MM.1S (cell line): Measurements from ENCODE around the gene SUPT4H1.

Source experiments
- DNase-seq: peaks from one replicate; pipeline ENCODE4 v3.0.0-alpha.2; 2015
- H2AFZ ChIP-seq: fragments of 300-600 bp; sonication (generic); 2 replicates; pipeline ENCODE4 v1.6.0; 2016; ENCODE audit warnings: antibody characterized with exemption, low read length
- H3F3A ChIP-seq: fragments of 300-600 bp; sonication (generic); 2 replicates; pipeline ENCODE4 v1.6.1; 2016; ENCODE audit warnings: mild to moderate bottlenecking, antibody characterized with exemption, low read length, moderate library complexity, mixed read lengths; ENCODE audit not compliant: insufficient read depth
- H3K27ac ChIP-seq: fragments of 300-600 bp; sonication (generic); 2 replicates; pipeline ENCODE4 v1.5.1; 2016; ENCODE audit warnings: mild to moderate bottlenecking, low read length
- H3K27me3 ChIP-seq: fragments of 300-600 bp; sonication (generic); replicated peaks from 2 replicates; pipeline ENCODE4 v1.6.0; 2016; ENCODE audit warnings: low read length; ENCODE audit not compliant: insufficient read depth
- H3K36me3 ChIP-seq: fragments of 300-600 bp; sonication (generic); replicated peaks from 2 replicates; pipeline ENCODE4 v1.6.1; 2016; ENCODE audit warnings: mild to moderate bottlenecking, low read length, mixed read lengths; ENCODE audit not compliant: insufficient read depth
- H3K4me1 ChIP-seq: fragments of 300-600 bp; sonication (generic); 2 replicates; pipeline ENCODE4 v1.6.1; 2016; ENCODE audit warnings: low read length, mixed read lengths
- H3K4me2 ChIP-seq: fragments of 300-600 bp; sonication (generic); 2 replicates; pipeline ENCODE4 v1.6.0; 2016; ENCODE audit warnings: low read depth, low read length
- H3K4me3 ChIP-seq: fragments of 300-600 bp; sonication (generic); 2 replicates; pipeline ENCODE4 v1.5.1; 2016; ENCODE audit warnings: low read length, mixed read lengths
- H3K79me2 ChIP-seq: fragments of 300-600 bp; sonication (generic); 2 replicates; pipeline ENCODE4 v1.6.1; 2016; ENCODE audit warnings: mixed run types, low read length, mixed read lengths
- H3K9ac ChIP-seq: fragments of 300-600 bp; sonication (generic); 2 replicates; pipeline ENCODE4 v1.6.1; 2016; ENCODE audit warnings: low read length, mixed read lengths
- H3K9me2 ChIP-seq: fragments of 300-600 bp; sonication (generic); replicated peaks from 2 replicates; pipeline ENCODE4 v1.6.1; 2016; ENCODE audit warnings: mild to moderate bottlenecking, low read length, mixed read lengths; ENCODE audit not compliant: insufficient read depth
- H3K9me3 ChIP-seq: fragments of 300-600 bp; sonication (generic); replicated peaks from 2 replicates; pipeline ENCODE4 v1.6.1; 2016; ENCODE audit warnings: mild to moderate bottlenecking, low read length, mixed read lengths; ENCODE audit not compliant: insufficient read depth
- H4K20me1 ChIP-seq: fragments of 300-600 bp; sonication (generic); 2 replicates; pipeline ENCODE4 v1.6.1; 2016; ENCODE audit warnings: mild to moderate bottlenecking, low read length, moderate library complexity, mixed read lengths; ENCODE audit not compliant: insufficient read depth
- CTCF ChIP-seq: fragments of 300-600 bp; sonication (generic); IDR thresholded peaks from 2 replicates; pipeline ENCODE4 v1.5.1; 2016; ENCODE audit warnings: antibody characterized with exemption, low read length, mixed read lengths
- EZH2 ChIP-seq: fragments of 300-600 bp; sonication (generic); optimal IDR thresholded peaks from 2 replicates; pipeline ENCODE3; 2017; ENCODE audit warnings: low read depth, mild to moderate bottlenecking, antibody characterized with exemption, low read length, mixed read lengths
- EZH2phosphoT487 ChIP-seq: fragments of 300-600 bp; sonication (generic); IDR thresholded peaks from 2 replicates; pipeline ENCODE4 v1.6.1; 2018; ENCODE audit warnings: antibody characterized with exemption, low read length

The SUPT4H1 gene

GRCh38 chr17:58302171-58302918, 49.7 kb downstream of the SUPT4H1 start:
- no peak for TF ChIP-seq EZH2phosphoT487
- no peak for TF ChIP-seq EZH2
- no peak for TF ChIP-seq CTCF
- Histone ChIP-seq H3K4me3 (no peak overlapping the region), H3K4me1 (peaks cover 22% of the 10 kb centered on the region), H3K9me3 (no peaks in the 10 kb centered on the region), H3K4me2 (no peak overlapping the region), H3K9me2 (no peaks in the 10 kb centered on the region), H3K27ac (no peak overlapping the region), H3F3A (peaks cover 10% of the 10 kb centered on the region), H2AFZ (no peak overlapping the region), H3K27me3 (no peaks in the 10 kb centered on the region), H3K79me2 (no peaks in the 10 kb centered on the region), H4K20me1 (no peaks in the 10 kb centered on the region), H3K9ac (no peak overlapping the region), H3K36me3 (no peaks in the 10 kb centered on the region)
- no peak for DNase-seq

GRCh38 chr17:58301504-58302150, 50.4 kb downstream of the SUPT4H1 start:
- Histone ChIP-seq H3K4me3 (no peak overlapping the region), H2AFZ (no peak overlapping the region), H3K4me1 (peaks cover 22% of the 10 kb centered on the region), H3K9me2 (no peaks in the 10 kb centered on the region), H3K27ac (no peak overlapping the region), H3K9me3 (no peaks in the 10 kb centered on the region), H3K9ac (no peak overlapping the region), H3K79me2 (no peaks in the 10 kb centered on the region), H3F3A (peaks cover 10% of the 10 kb centered on the region), H3K36me3 (no peaks in the 10 kb centered on the region), H4K20me1 (no peaks in the 10 kb centered on the region), H3K4me2 (no peak overlapping the region), H3K27me3 (no peaks in the 10 kb centered on the region)
- DNase-seq, result no peak
- no peak for TF ChIP-seq EZH2
- no peak for TF ChIP-seq EZH2phosphoT487
- TF ChIP-seq CTCF, result no peak

- H3K79me2 ChIP-seq, result no peaks in the 10 kb centered on the region
- no peaks in the 10 kb centered on the region for H3K36me3 ChIP-seq
- TF ChIP-seq EZH2, result no peak
- TF ChIP-seq EZH2phosphoT487, result no peak
- TF ChIP-seq CTCF, result no peak
- peak overlapping the region; percentile 55; the same call in 1 of the 2 replicates for H3K27ac ChIP-seq
- no peaks in the 10 kb centered on the region for H3K9me3 ChIP-seq
- no peak overlapping the region for H3K9ac ChIP-seq
- peak overlapping the region; percentile 31 for H3K4me2 ChIP-seq
- peaks cover 22% of the 10 kb centered on the region for H3K4me1 ChIP-seq
- no peak overlapping the region for H2AFZ ChIP-seq
- no peaks in the 10 kb centered on the region for H3K27me3 ChIP-seq
- peaks cover 10% of the 10 kb centered on the region for H3F3A ChIP-seq
- H4K20me1 ChIP-seq, result no peaks in the 10 kb centered on the region
- no peak overlapping the region for H3K4me3 ChIP-seq
- DNase-seq, result peak; percentile 77
- H3K9me2 ChIP-seq, result no peaks in the 10 kb centered on the region
These were observed 51.7 kb downstream of the SUPT4H1 start for GRCh38 chr17:58300336-58300735.
